Measurements from ENCODE around the gene GPR137B. TPM values are rescaled to one million over a fixed set of nuclear protein-coding genes. Genes with fewer than 3 reads are reported as not detected.

Gene GPR137B
- total RNA-seq, 2 donors from 2014 or later = 8.6 to 16.8 TPM

DNA sequence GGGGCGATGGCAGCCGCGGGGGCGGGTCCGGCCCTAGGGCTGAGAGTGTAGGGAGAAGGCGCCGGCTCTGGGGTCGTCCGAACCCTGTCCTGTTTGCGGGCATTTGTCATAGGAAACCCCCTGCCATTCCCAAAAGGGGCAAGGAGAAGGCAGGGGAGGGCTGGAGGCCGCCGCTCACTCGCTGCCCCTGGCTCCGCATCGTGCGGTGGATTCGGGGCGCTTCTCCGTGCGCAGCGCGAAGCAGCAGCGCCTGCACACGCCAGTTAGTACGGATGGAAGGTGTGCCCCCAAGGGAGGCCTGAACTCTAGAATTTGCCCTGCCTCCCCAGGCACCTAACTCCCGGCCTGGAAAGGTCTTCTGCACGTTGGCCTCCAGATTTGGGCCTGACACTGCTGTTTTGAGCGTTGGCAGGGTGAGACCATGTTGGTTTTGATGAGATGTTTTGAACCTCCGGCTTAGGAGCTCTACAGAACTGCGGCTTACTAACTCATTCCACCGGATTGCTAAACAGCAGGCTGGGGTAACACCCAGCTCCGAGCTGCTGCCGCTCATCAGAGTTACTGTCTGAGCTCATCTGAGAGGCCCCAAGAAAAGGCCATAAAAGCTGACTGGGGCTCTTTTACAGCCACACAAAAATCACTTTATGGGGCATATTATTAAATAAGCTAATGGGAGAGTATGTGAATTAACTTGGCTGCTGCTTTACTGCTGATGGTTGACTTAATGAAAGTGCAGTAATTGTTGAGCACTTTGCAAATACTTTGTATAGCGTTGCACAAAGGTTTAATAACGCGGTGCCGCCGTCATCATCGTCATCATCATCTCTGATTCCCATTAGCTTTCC lies 987 bp downstream of the GPR137B start:
- peak; percentile 80 to 82 for ATAC-seq
- H3K27ac Mint-ChIP-seq = peak overlapping the region; percentile 39 to 60

DNA sequence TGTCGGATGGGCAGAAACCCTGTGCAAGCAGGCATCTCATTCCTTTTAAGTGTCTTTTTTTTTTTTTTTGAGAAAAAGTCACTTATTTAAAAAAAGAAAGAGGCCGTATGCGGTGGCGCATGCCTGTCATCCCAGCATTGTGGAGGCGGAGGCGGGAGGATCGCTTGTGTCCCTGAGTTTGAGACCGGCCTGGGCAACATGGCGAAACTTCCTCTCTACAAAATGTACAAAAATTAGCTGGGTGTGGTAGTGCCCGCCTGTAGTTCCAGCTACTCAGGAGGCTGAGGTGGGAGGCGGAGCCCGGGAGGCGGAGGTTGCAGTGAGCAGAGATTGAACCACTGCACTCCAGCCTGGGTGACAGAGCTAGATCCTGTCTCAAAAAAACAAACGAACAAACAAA lies 1.7 kb downstream of the GPR137B start:
- Mint-ChIP-seq H3K4me1 (ENCODE audit: low read depth in 2 of 2) (peaks cover 26 to 37% of the 10 kb centered on the region in 2 donors), H3K36me3 (no peaks in the 10 kb centered on the region), H3K27ac (peak overlapping the region in 1 of 2 donors; percentile 39), H3K27me3 (peaks cover 12 to 24% of the 10 kb centered on the region in 2 donors), H3K9me3 (no peaks in the 10 kb centered on the region), H3K4me3 (peak overlapping the region; percentile 92)
- no peak for DNase-seq (ENCODE audit: low spot score)
- ATAC-seq = no peak

More for the DNA sequence above, 987 bp downstream of the GPR137B start:
- Mint-ChIP-seq H3K36me3 (no peaks in the 10 kb centered on the region), H3K4me1 (ENCODE audit: low read depth in 2 of 2) (peaks cover 26 to 34% of the 10 kb centered on the region in 2 donors), H3K27me3 (peaks cover 17 to 31% of the 10 kb centered on the region in 2 donors), H3K4me3 (peak overlapping the region; percentile 92), H3K9me3 (no peaks in the 10 kb centered on the region)
- peak; percentile 71 for DNase-seq (ENCODE audit: low spot score)

DNA sequence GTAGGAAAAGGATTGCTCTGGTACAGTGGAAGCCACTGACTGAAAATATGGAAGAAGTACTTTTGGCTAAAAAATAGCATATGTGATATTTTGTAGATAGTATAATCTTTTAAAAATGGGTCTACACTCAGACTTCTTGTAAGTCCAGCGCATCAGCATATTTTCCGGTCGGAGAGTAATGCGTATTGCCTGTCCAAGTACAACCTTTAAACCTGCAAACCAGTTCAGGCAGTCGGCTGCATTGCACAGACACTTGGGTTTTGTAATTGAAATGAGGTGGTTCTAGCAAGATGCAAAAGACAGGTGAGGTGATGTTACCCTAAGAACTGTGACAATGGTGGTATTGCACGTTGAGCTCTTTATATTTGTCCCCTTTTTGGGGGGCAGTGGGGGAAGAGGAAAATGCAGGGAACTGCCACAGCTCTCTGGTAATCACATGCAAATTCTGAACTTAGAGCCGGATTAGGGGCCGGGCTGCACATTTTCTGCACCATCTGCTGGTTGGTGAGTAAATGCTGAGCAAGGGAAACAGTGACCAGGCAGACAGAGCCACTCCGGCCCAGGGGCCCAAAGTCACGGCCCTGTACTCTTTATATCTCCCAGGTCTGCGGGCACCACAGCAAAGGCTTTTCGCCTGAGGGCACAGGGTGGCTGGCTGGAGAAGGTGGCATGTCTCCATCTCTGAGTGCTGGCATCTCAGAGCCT lies 2.3 kb downstream of the GPR137B start:
- DNase-seq (ENCODE audit: low spot score) (no peak), ATAC-seq (no peak)
- peaks cover 26 to 40% of the 10 kb centered on the region in 2 donors for H3K4me1 Mint-ChIP-seq (ENCODE audit: low read depth in 2 of 2)
- H3K27me3 Mint-ChIP-seq = peaks cover 11 to 23% of the 10 kb centered on the region in 2 donors
- no peaks in the 10 kb centered on the region for H3K9me3 Mint-ChIP-seq
- no peaks in the 10 kb centered on the region for H3K36me3 Mint-ChIP-seq
- H3K27ac Mint-ChIP-seq = no peak overlapping the region
- H3K4me3 Mint-ChIP-seq = peak overlapping the region; percentile 92

DNA sequence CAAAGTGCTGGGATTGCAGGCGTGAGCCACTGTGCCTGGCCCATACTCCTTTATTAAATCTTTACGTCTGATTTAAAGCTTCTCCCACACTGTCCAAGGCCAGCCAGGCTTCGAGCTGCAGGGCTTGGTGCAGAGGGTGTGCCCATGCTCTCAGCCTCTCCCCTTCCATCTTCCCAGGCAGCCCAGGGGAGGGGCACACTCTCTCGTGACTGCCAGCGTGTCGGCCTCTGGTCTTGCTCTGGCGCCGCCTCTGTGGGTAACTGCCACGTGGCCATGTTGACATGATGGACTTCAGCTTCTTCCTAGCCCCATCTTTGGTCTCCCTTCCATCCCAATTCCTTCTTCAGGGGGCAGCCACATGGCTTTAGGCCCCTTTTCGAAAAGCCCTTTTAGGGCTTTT lies 4.7 kb downstream of the GPR137B start:
- ATAC-seq = no peak
- Mint-ChIP-seq H3K27me3 (no peaks in the 10 kb centered on the region), H3K4me1 (ENCODE audit: low read depth in 2 of 2) (peaks cover 25 to 44% of the 10 kb centered on the region in 2 donors), H3K27ac (peak overlapping the region in 1 of 2 donors; percentile 14), H3K36me3 (no peaks in the 10 kb centered on the region), H3K4me3 (no peak overlapping the region), H3K9me3 (no peaks in the 10 kb centered on the region)
- DNase-seq (ENCODE audit: low spot score) = no peak

DNA sequence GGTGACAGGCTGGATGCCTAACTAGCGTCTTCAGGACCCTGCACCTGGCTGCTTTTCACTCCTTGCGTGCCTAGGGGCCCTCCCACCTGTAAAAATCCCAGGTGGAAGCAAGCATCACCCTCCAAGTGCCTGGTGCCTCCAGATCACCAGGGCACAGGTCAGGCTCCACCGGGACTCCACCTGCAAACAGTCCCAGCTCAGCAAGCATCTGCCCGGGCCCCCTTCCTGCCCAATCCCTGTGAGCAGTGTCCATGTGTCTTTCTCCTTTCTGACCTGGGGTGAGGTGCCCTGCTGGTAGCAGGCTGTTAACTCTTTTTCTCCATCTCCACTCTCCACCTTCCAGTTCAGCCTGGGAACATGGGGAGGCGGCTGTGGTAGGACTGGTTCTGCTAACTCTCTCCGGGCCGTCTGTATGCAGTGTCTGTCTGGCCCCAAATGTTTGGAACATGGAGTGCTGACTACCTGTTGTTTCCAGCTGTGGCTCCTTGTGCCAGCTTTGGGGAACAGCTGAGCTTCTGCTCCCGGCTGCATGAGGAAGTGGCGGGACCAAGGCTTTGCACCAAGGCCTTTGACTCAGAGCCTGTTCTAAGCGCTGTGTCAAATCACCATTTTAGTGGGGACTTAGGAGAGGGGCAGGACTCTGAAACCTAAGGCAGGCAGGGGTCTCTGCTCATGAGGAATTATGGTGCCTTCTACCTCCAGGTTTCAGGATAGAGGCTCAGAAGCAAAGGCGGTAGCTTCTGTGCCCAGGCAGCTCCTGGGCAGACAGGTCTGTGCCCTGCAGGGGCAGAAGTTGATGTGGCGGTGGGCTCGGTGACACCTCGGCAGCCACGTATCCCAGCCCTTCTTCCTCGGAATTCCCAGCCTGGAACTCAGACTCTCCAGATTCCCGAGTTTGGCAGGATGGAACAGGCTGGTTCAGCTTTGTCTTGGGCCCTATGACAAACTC lies 5.5 kb downstream of the GPR137B start:
- Mint-ChIP-seq H3K9me3 (no peaks in the 10 kb centered on the region), H3K27me3 (no peaks in the 10 kb centered on the region), H3K4me1 (ENCODE audit: low read depth in 2 of 2) (peaks cover 25 to 41% of the 10 kb centered on the region in 2 donors), H3K4me3 (no peak overlapping the region), H3K36me3 (no peaks in the 10 kb centered on the region), H3K27ac (peak overlapping the region in 1 of 2 donors; percentile 14)
- DNase-seq (ENCODE audit: low spot score) (no peak), ATAC-seq (no peak)

DNA sequence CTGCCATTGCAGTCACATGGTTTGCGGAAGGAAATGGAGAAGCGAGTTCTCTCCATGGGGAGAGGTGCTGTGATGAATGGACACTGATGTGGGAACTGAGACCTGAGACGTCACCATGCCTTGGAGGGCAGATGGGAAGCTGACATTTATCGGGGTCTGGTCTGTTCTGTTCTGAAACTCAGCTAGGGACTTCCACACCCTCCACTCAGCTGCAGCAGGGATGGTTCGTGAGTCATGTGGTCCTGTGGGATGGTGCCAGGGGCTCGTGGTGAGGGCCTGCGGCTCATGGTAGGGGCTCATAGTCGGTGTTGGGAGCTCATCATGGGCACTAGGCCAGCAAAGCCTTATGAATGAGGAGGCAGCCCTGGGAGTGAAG lies 6.1 kb downstream of the GPR137B start:
- H3K9me3 Mint-ChIP-seq = no peaks in the 10 kb centered on the region
- peaks cover 22 to 42% of the 10 kb centered on the region in 2 donors for H3K4me1 Mint-ChIP-seq (ENCODE audit: low read depth in 2 of 2)
- H3K27me3 Mint-ChIP-seq = no peaks in the 10 kb centered on the region
- ATAC-seq = no peak
- no peak overlapping the region for H3K4me3 Mint-ChIP-seq
- no peak overlapping the region for H3K27ac Mint-ChIP-seq
- no peaks in the 10 kb centered on the region for H3K36me3 Mint-ChIP-seq
- DNase-seq (ENCODE audit: low spot score) = no peak

DNA sequence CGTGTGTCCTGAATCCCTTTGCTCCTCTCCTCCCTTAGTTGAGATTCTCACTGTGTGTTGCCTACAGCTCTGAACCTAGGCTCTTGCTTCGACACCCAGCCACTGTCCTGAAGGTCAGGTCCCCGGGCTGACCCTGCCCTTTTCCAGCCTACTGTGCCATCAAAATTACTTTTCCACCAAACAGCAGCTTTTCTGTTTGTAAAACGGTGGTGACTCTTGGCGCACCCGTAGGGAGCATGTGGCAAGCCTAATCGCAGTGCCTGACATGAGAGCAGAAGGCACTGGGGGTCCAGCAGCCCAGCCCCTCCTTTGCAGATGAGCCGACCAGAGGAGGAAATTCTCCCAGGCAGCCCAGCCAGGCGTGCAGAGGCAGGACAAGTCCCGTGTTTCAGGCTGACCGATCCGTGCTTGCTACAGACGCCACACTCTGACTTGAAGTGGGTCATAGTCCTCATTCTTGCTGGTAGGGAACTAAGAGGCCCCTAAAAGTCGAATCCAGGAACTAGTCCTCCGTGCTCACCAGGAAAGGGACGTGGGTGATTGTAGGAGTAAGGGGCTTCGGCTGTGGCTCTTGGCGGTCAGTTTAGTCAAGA lies 6.8 kb downstream of the GPR137B start:
- peaks cover 15 to 38% of the 10 kb centered on the region in 2 donors for H3K4me1 Mint-ChIP-seq (ENCODE audit: low read depth in 2 of 2)
- no peak overlapping the region for H3K27ac Mint-ChIP-seq

DNA sequence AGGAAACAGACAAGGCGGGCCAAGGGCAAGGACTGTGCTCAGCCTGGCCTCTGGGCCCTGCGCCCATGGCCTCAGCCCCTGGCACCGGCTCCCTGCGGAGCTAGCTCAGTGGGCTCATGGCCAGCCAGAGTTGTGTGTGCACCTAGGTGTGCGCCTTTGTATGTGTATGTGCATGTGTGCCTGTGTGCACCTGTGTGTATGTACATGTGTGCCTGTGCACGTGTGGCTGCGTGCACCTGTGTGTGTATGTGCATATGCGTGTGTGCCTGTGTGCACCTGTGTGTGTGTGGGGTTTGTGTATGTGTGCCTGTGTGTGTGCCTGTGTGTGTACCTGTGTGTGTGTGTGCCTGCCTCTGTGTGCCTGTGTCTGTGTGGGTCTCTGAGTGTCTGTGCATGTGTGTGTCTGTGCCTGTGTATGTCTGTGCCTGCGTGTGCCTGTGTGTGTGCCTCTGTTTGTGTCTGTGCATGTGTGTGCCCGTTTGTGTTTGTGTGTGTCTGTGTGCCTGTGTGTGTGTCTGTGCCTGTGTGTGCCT lies 7.4 kb downstream of the GPR137B start:
- Mint-ChIP-seq H3K9me3 (no peaks in the 10 kb centered on the region), H3K27me3 (no peaks in the 10 kb centered on the region), H3K4me1 (ENCODE audit: low read depth in 2 of 2) (peaks cover 19 to 37% of the 10 kb centered on the region in 2 donors), H3K27ac (no peak overlapping the region), H3K4me3 (no peak overlapping the region), H3K36me3 (no peaks in the 10 kb centered on the region)
- DNase-seq (ENCODE audit: low spot score) (no peak), ATAC-seq (peak in 1 of 2 donors; percentile 32)

More for the DNA sequence above, 6.8 kb downstream of the GPR137B start:
- DNase-seq (ENCODE audit: low spot score) (no peak), ATAC-seq (no peak)
- H3K4me3 Mint-ChIP-seq = no peak overlapping the region
- H3K27me3 Mint-ChIP-seq = no peaks in the 10 kb centered on the region
- H3K36me3 Mint-ChIP-seq = no peaks in the 10 kb centered on the region
- H3K9me3 Mint-ChIP-seq = no peaks in the 10 kb centered on the region

DNA sequence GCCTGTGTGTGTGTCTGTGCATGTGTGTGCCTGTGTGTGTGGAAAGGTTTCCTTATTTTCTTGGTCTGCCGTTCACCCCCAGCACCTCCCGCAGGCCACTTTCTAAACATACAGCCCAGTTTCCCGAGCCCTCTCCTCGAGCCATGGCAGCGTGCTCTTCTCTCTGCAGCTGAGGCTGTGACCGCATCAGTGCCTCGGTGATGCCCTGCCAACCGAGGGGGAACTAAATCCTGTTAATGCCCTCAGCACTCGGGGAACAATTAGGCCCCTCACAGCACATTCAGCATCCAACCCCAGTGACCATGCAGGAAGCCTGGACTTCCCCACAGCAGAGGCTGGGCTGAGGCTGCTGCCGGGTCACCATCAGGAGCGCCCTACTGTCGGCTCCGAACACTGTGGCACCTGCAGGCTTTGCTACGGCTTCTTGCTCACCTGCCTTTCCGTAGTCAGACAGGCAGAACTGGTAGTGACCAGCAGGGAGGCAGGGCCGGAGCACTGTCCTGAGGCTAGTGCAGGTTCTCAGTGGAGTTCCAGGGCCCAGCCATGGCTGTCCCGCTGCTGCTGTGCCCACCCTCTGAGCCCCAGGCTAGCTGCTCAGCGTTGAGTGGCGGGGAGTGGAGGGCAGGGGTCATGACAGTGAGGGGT lies 8.1 kb downstream of the GPR137B start:
- ATAC-seq (no peak), DNase-seq (ENCODE audit: low spot score) (no peak)
- no peaks in the 10 kb centered on the region for H3K36me3 Mint-ChIP-seq
- H3K27me3 Mint-ChIP-seq = no peaks in the 10 kb centered on the region
- no peaks in the 10 kb centered on the region for H3K9me3 Mint-ChIP-seq
- H3K4me3 Mint-ChIP-seq = no peak overlapping the region
- peaks cover 19 to 38% of the 10 kb centered on the region in 2 donors for H3K4me1 Mint-ChIP-seq (ENCODE audit: low read depth in 2 of 2)
- no peak overlapping the region for H3K27ac Mint-ChIP-seq

DNA sequence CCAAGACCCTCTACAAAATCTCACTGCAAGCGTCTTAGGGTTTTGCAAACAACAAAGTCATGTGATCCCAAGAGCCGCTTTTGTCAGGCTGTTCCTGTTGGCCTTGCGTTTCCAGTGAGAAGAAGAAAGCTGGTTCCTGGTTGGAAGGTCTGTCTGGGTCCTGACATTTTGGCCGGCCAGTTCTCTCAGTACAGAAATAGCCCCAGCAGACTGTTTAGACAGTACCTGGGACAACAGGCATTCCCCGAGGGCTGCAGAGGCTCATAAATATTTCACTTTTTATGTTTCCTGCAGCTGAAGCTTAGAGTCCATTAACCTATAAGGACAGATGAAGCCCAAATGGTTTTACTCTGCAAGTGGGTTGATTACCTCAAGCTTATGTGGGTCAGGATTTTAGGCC lies 8.6 kb downstream of the GPR137B start:
- DNase-seq (ENCODE audit: low spot score) (no peak), ATAC-seq (no peak)
- Mint-ChIP-seq H3K4me1 (ENCODE audit: low read depth in 2 of 2) (peaks cover 24 to 40% of the 10 kb centered on the region in 2 donors), H3K27ac (no peak overlapping the region), H3K9me3 (no peaks in the 10 kb centered on the region), H3K4me3 (no peak overlapping the region), H3K36me3 (no peaks in the 10 kb centered on the region), H3K27me3 (no peaks in the 10 kb centered on the region)

DNA sequence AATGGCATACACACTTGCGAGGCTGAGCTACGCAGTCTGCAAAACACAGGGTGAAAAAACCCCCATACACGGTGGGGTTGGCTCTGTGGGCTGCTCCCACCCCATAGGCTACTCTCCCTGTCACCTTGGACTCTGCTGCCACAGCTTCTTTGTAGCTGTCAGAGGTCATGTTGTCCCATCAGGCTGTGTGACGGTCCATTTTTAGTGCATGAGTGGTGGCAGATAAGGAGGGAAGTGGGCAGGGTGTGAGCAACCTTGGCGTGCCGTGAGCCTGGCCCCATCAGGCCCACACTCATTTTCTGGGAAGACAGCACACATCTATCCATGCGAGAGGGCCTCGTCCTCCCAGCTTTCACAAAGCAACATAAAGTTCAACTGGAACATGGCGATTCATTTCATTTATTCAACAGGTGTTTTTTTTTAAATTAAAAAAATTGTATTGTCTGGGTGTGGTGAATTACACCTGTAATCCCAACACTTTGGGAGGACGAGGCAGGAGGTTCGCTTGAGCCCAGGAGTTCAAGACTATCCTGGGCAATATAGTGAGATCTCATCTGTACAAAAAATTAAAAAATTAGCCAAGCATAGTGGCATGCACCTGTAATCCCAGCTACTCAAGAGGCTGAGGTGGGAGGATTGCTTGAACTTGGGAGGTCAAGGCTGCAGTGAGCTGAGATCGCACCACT lies 9.5 kb downstream of the GPR137B start:
- peaks cover 29 to 43% of the 10 kb centered on the region in 2 donors for H3K4me1 Mint-ChIP-seq (ENCODE audit: low read depth in 2 of 2)
- ATAC-seq (no peak), DNase-seq (ENCODE audit: low spot score) (no peak)
- H3K4me3 Mint-ChIP-seq = no peak overlapping the region
- H3K9me3 Mint-ChIP-seq = no peaks in the 10 kb centered on the region
- no peaks in the 10 kb centered on the region for H3K36me3 Mint-ChIP-seq
- H3K27ac Mint-ChIP-seq = peak overlapping the region in 1 of 2 donors; percentile 53
- H3K27me3 Mint-ChIP-seq = no peaks in the 10 kb centered on the region

DNA sequence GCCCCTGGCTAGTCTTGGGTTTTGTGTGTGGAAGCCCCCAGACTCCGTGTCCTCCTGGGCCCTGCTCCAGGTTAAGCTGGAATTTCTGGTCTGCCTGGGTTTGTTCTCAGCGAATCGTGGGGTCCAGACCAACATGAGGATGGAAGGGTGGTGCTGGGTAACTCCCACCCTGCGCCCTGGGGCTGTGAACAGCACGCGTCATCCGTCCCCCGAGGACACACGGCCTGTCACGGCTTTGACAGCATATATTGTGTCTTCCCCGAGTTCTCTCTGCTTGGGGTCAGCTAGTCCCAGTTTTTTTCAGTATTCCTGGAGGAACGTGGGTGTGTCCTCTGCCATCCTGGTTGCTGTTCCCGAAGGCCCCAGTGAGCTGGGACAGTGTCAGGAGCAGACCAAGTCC lies 11.8 kb downstream of the GPR137B start:
- Mint-ChIP-seq H3K36me3 (no peaks in the 10 kb centered on the region), H3K4me3 (no peak overlapping the region), H3K4me1 (ENCODE audit: low read depth in 2 of 2) (peaks cover 42 to 48% of the 10 kb centered on the region in 2 donors), H3K9me3 (no peaks in the 10 kb centered on the region), H3K27me3 (no peaks in the 10 kb centered on the region), H3K27ac (no peak overlapping the region)
- no peak for ATAC-seq
- DNase-seq (ENCODE audit: low spot score) = no peak
